WTC11 (cell line): ENCODE measurements around the gene ELK1. TPM values are rescaled to one million over a fixed set of nuclear protein-coding genes. Genes with fewer than 3 reads are reported as not detected.

Source experiments
- ATAC-seq: fragments of 200-7000 bp; cut with Tn5 transposase; 2 replicates; pipeline ENCODE4 v1.10.0; 2021; ENCODE audit warnings: mild to moderate bottlenecking, moderate library complexity
- CTCF ChIA-PET: fragments of 300-600 bp; sonication (Branson Sonifier 250); formaldehyde crosslinking; loops from one replicate; lab custom pipeline; 2021; ENCODE audit warnings: antibody characterized with exemption; lab: Charles Lee
- POLR2A ChIA-PET: fragments of 350-600 bp; sonication (Branson Sonifier 250); formaldehyde crosslinking; loops from one replicate; lab custom pipeline; 2021; ENCODE audit warnings: antibody characterized with exemption; lab: Charles Lee
- DNase-seq: peaks from one replicate; pipeline ENCODE4 v3.0.0; 2021; ENCODE audit warnings: low spot score
- H3K27ac Mint-ChIP-seq: 2 replicates; pipeline ENCODE4 v1.8.0; 2021; ENCODE audit warnings: mixed read lengths
- H3K27me3 Mint-ChIP-seq: 2 replicates; pipeline ENCODE4 v1.8.0; 2021; ENCODE audit warnings: low read depth, mild to moderate bottlenecking, moderate library complexity, mixed read lengths
- H3K36me3 Mint-ChIP-seq: 2 replicates; pipeline ENCODE4 v1.8.0; 2021; ENCODE audit warnings: mixed read lengths
- H3K4me1 Mint-ChIP-seq: 2 replicates; pipeline ENCODE4 v1.8.0; 2022; ENCODE audit warnings: mixed read lengths
- H3K4me3 Mint-ChIP-seq: 2 replicates; pipeline ENCODE4 v1.8.0; 2021; ENCODE audit warnings: mild to moderate bottlenecking, moderate library complexity, mixed read lengths
- H3K9me3 Mint-ChIP-seq: 2 replicates; pipeline ENCODE4 v1.8.0; 2021; ENCODE audit warnings: mixed read lengths
- ATF1 ChIP-seq: sonication (generic); formaldehyde crosslinking; IDR thresholded peaks from 2 replicates; pipeline ENCODE4 v1.8.1; 2023; ENCODE audit warnings: mild to moderate bottlenecking, moderate library complexity, missing genetic modification reagents
- E2F4 ChIP-seq: sonication (generic); formaldehyde crosslinking; IDR thresholded peaks from 2 replicates; pipeline ENCODE4 v1.8.1; 2022; ENCODE audit warnings: low read depth, mild to moderate bottlenecking, moderate library complexity, missing genetic modification reagents, borderline replicate concordance
- ELF4 ChIP-seq: sonication (generic); formaldehyde crosslinking; IDR thresholded peaks from 2 replicates; pipeline ENCODE4 v1.8.1; 2022; ENCODE audit warnings: low read depth, mild to moderate bottlenecking, moderate library complexity, missing genetic modification reagents
- ERG ChIP-seq: fragments of 250-450 bp; sonication (Bioruptor Pico); IDR thresholded peaks from 2 replicates; pipeline ENCODE4 v1.8.0; 2021; ENCODE audit warnings: mild to moderate bottlenecking
- ESRRA ChIP-seq: sonication (generic); formaldehyde crosslinking; IDR thresholded peaks from 2 replicates; pipeline ENCODE4 v1.8.1; 2022; ENCODE audit warnings: mild to moderate bottlenecking, missing genetic modification reagents, borderline replicate concordance
- ETV6 ChIP-seq: sonication (generic); formaldehyde crosslinking; IDR thresholded peaks from 2 replicates; pipeline ENCODE4 v1.8.1; 2022; ENCODE audit warnings: mild to moderate bottlenecking, missing genetic modification reagents
- FOXJ3 ChIP-seq: sonication (generic); formaldehyde crosslinking; IDR thresholded peaks from 2 replicates; pipeline ENCODE4 v1.9.0; 2021; ENCODE audit warnings: missing genetic modification reagents, mild to moderate bottlenecking, borderline replicate concordance
- GRHL2 ChIP-seq: fragments of 250-450 bp; sonication (Bioruptor Pico); IDR thresholded peaks from 2 replicates; pipeline ENCODE4 v1.8.0; 2022; ENCODE audit warnings: mild to moderate bottlenecking, moderate library complexity; ENCODE audit not compliant: insufficient replicate concordance, severe bottlenecking
- JUN ChIP-seq: sonication (generic); formaldehyde crosslinking; IDR thresholded peaks from 2 replicates; pipeline ENCODE4 v1.8.0; 2023; ENCODE audit warnings: mild to moderate bottlenecking, missing genetic modification reagents
- MLX ChIP-seq: sonication (generic); formaldehyde crosslinking; IDR thresholded peaks from 2 replicates; pipeline ENCODE4 v1.8.1; 2023; ENCODE audit warnings: mild to moderate bottlenecking, missing genetic modification reagents, moderate library complexity
- MYBL2 ChIP-seq: sonication (generic); formaldehyde crosslinking; IDR thresholded peaks from 2 replicates; pipeline ENCODE4 v1.8.1; 2023; ENCODE audit warnings: mild to moderate bottlenecking, moderate library complexity, missing genetic modification reagents
- NFYB ChIP-seq: sonication (generic); formaldehyde crosslinking; conservative IDR thresholded peaks from 2 replicates; pipeline ENCODE4 v1.8.0; 2022; ENCODE audit warnings: low read depth, missing genetic modification reagents
- NR2C2 ChIP-seq: sonication (generic); formaldehyde crosslinking; IDR thresholded peaks from 2 replicates; pipeline ENCODE4 v1.8.0; 2022; ENCODE audit warnings: mild to moderate bottlenecking, missing genetic modification reagents
- RELA ChIP-seq: sonication (generic); formaldehyde crosslinking; IDR thresholded peaks from 2 replicates; pipeline ENCODE4 v1.8.1; 2022; ENCODE audit warnings: missing genetic modification reagents, mild to moderate bottlenecking, borderline replicate concordance
- RORB ChIP-seq: fragments of 250-450 bp; sonication (Bioruptor Pico); IDR thresholded peaks from 2 replicates; pipeline ENCODE4 v1.9.0; 2021; ENCODE audit warnings: mild to moderate bottlenecking
- SMAD4 ChIP-seq: sonication (generic); formaldehyde crosslinking; IDR thresholded peaks from 2 replicates; pipeline ENCODE4 v1.8.0; 2022; ENCODE audit warnings: mild to moderate bottlenecking, missing genetic modification reagents
- SP1 ChIP-seq: sonication (generic); formaldehyde crosslinking; conservative IDR thresholded peaks from 2 replicates; pipeline ENCODE4 v1.8.1; 2022; ENCODE audit warnings: missing genetic modification reagents
- TEAD4 ChIP-seq: sonication (generic); formaldehyde crosslinking; IDR thresholded peaks from 2 replicates; pipeline ENCODE4 v1.8.0; 2022; ENCODE audit warnings: mild to moderate bottlenecking, missing genetic modification reagents
- ZNF317 ChIP-seq: sonication (generic); formaldehyde crosslinking; IDR thresholded peaks from 2 replicates; pipeline ENCODE4 v1.8.1; 2023; ENCODE audit warnings: low read depth, mild to moderate bottlenecking, moderate library complexity, missing genetic modification reagents, borderline replicate concordance
- ZNF396 ChIP-seq: fragments of 250-450 bp; sonication (Bioruptor Pico); IDR thresholded peaks from 2 replicates; pipeline ENCODE4 v1.8.0; 2021; ENCODE audit warnings: mild to moderate bottlenecking, moderate library complexity, borderline replicate concordance
- total RNA-seq: library from RNA; stranded (reverse); gene quantifications from 3 replicates; pipeline ENCODE4 v1.2.3, GENCODE V29; 2021
- TF ChIP-seq, protein P1 (sequence below): sonication (generic); formaldehyde crosslinking; IDR thresholded peaks from 2 replicates; pipeline ENCODE4 v1.8.0; 2023; ENCODE audit warnings: mild to moderate bottlenecking, missing genetic modification reagents
- TF ChIP-seq, protein P2 (sequence below): sonication (generic); formaldehyde crosslinking; IDR thresholded peaks from 2 replicates; pipeline ENCODE4 v1.8.0; 2022; ENCODE audit warnings: mild to moderate bottlenecking, missing genetic modification reagents

The ELK1 gene
- total RNA-seq, 1 experiment from 2014 or later: 35.8 TPM

DNA sequence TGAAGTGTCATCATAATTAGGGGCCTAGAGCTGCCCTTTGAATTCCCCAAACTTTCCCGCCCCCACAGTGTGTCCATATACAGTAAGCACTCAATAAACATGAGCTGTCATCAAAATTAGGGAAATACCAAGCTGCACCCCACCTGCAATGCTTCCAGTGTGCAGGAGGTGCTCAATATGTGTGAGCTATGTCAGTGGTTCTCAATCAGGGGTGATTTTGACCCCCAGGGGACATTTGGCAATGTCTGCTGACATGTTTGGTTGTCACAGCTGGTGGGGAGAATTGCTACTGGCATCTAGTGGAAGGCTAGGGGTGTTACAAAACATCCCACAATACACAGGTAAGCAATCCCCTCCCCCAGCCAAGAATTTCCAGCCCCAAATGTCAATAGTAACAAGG lies 21.4 kb downstream of the ELK1 start:
- Mint-ChIP-seq H3K4me3 (no peak overlapping the region), H3K36me3 (no peaks in the 10 kb centered on the region), H3K27ac (no peak overlapping the region), H3K4me1 (peaks cover 15% of the 10 kb centered on the region), H3K27me3 (peaks cover 2% of the 10 kb centered on the region; the same call in 1 of the 2 replicates), H3K9me3 (no peaks in the 10 kb centered on the region)
- DNase-seq: peak; percentile 23
- CTCF ChIA-PET: interaction anchor here (0.6 to 1.4 kb wide), 6 partner anchors 16 to 244 kb away, joined by 3 to 7 read pairs (median 4); partner anchors contain the start of gene TIMP1
- ATAC-seq: peak; percentile 66
- TF ChIP-seq ESRRA (CRISPR knock-in tag) (no peak), ELF4 (CRISPR knock-in tag) (no peak), FOXJ3 (CRISPR knock-in tag) (no peak), ZNF396 (no peak), ZNF317 (no peak), SMAD4 (CRISPR knock-in tag) (no peak), TEAD4 (CRISPR knock-in tag) (no peak)
- TF ChIP-seq, protein P1, sequence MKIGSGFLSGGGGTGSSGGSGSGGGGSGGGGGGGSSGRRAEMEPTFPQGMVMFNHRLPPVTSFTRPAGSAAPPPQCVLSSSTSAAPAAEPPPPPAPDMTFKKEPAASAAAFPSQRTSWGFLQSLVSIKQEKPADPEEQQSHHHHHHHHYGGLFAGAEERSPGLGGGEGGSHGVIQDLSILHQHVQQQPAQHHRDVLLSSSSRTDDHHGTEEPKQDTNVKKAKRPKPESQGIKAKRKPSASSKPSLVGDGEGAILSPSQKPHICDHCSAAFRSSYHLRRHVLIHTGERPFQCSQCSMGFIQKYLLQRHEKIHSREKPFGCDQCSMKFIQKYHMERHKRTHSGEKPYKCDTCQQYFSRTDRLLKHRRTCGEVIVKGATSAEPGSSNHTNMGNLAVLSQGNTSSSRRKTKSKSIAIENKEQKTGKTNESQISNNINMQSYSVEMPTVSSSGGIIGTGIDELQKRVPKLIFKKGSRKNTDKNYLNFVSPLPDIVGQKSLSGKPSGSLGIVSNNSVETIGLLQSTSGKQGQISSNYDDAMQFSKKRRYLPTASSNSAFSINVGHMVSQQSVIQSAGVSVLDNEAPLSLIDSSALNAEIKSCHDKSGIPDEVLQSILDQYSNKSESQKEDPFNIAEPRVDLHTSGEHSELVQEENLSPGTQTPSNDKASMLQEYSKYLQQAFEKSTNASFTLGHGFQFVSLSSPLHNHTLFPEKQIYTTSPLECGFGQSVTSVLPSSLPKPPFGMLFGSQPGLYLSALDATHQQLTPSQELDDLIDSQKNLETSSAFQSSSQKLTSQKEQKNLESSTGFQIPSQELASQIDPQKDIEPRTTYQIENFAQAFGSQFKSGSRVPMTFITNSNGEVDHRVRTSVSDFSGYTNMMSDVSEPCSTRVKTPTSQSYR (CRISPR knock-in tag): no peak
- POLR2A ChIA-PET: interaction anchor here (0.7 kb wide), 1 partner anchor 56 kb away, joined by 3 read pairs; no protein-coding TSS in a partner anchor

DNA sequence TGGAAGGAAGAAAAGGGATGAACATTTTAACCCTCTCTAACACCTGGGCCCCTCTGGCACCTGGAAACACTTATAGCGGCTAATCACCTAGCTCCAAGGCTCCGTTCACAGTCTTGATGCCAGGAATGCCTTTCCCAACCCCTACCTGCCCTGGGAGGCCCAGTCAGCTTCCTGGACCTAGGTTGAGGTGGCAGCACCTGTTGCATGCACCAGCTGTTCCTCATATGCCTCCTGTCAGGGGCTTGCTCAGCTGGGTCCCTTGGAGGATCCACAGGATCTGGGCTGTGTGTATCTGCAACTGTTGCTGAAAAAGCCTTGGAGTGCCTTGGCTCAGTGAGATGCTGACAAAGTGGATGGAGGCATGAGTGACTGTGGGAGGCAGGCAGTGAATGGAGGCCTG lies 25.0 kb downstream of the ELK1 start:
- DNase-seq (no peak), ATAC-seq (no peak)
- Mint-ChIP-seq H3K4me3 (no peak overlapping the region), H3K27me3 (peaks cover 22% of the 10 kb centered on the region), H3K4me1 (peaks cover 28% of the 10 kb centered on the region), H3K27ac (no peak overlapping the region), H3K9me3 (no peaks in the 10 kb centered on the region), H3K36me3 (no peaks in the 10 kb centered on the region)
- ChIA-PET CTCF (interaction anchor here (1.0 to 2.2 kb wide), 3 partner anchors 19 to 128 kb away, joined by 3 to 17 read pairs (median 8); no protein-coding TSS in a partner anchor), POLR2A (interaction anchor here (0.9 kb wide), 1 partner anchor 50 kb away, joined by 3 read pairs; no protein-coding TSS in a partner anchor)
- no peak for TF ChIP-seq JUN
- no peak for TF ChIP-seq MLX (CRISPR knock-in tag)
- no peak for TF ChIP-seq RELA (CRISPR knock-in tag)
- TF ChIP-seq FOXJ3 (CRISPR knock-in tag): no peak
- TF ChIP-seq RORB: no peak
- no peak for TF ChIP-seq GRHL2 (CRISPR knock-in tag)
- no peak for TF ChIP-seq ATF1 (CRISPR knock-in tag)
- no peak for TF ChIP-seq ERG (CRISPR knock-in tag)

DNA sequence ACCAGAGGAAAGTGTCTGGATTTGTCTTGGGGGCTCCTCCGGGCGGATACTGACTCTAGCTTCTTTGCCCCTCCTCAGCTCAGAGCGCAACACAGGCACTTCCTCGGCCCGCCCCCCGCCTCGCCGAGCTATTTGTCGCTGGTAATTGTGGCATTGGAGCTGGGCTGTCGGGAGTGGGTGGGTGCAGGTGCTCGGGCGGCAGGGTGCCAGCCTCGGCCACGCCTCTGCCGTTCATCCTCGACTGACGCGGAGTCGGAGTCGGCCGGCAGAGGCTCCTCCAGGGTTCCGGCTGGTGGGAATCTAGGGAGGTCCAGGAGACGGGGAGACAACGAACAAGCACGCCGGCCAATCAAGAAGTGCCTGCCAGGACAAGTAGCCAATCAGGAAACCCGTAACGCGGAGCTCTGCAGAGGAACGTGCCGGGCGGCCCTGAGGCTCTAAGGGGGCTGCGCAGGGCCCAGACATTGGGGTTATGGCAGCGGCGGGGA lies 26.8 kb downstream of the ELK1 start:
- H3K9me3 Mint-ChIP-seq: no peaks in the 10 kb centered on the region
- peak overlapping the region; percentile 72 for H3K4me3 Mint-ChIP-seq
- H3K4me1 Mint-ChIP-seq: peaks cover 21% of the 10 kb centered on the region
- TF ChIP-seq GRHL2 (CRISPR knock-in tag): no peak
- peak; percentile 44; the same call in 1 of the 2 replicates for TF ChIP-seq SP1 (CRISPR knock-in tag)
- TF ChIP-seq E2F4 (CRISPR knock-in tag): no peak
- no peak for TF ChIP-seq MYBL2 (CRISPR knock-in tag)
- TF ChIP-seq, protein P2, sequence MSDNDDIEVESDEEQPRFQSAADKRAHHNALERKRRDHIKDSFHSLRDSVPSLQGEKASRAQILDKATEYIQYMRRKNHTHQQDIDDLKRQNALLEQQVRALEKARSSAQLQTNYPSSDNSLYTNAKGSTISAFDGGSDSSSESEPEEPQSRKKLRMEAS (CRISPR knock-in tag): peak; percentile 25; the same call in 1 of the 2 replicates
- TF ChIP-seq NR2C2 (CRISPR knock-in tag): no peak
- peak; percentile 20; the same call in 1 of the 2 replicates for TF ChIP-seq ETV6 (CRISPR knock-in tag)
- TF ChIP-seq ELF4 (CRISPR knock-in tag): no peak
- TF ChIP-seq NFYB (CRISPR knock-in tag): peak; percentile 74
- H3K36me3 Mint-ChIP-seq: no peaks in the 10 kb centered on the region
- ChIA-PET POLR2A (interaction anchor here (0.8 to 1.5 kb wide), 3 partner anchors 22 to 42 kb away, joined by 3 to 4 read pairs (median 4); partner anchors contain the start of gene ELK1), CTCF (interaction anchor here (0.7 to 2.2 kb wide), 7 partner anchors 15 to 100 kb away, joined by 3 to 17 read pairs (median 4); no protein-coding TSS in a partner anchor)
- DNase-seq (peak; percentile 81), ATAC-seq (peak; percentile 94)
- H3K27ac Mint-ChIP-seq: peak overlapping the region; percentile 90
- H3K27me3 Mint-ChIP-seq: peaks cover 27% of the 10 kb centered on the region
